ENCODE data around the gene UCP1. TPM values are rescaled to one million over a fixed set of nuclear protein-coding genes. Genes with fewer than 3 reads are reported as not detected.
"Not testable (repeated sequence)": the region's sequence is repeated elsewhere in the genome, so short reads cannot be mapped to it uniquely, and the experiment has no call there.

UCP1 gene
- total RNA-seq, 1 donor from 2014 or later: not detected

DNA sequence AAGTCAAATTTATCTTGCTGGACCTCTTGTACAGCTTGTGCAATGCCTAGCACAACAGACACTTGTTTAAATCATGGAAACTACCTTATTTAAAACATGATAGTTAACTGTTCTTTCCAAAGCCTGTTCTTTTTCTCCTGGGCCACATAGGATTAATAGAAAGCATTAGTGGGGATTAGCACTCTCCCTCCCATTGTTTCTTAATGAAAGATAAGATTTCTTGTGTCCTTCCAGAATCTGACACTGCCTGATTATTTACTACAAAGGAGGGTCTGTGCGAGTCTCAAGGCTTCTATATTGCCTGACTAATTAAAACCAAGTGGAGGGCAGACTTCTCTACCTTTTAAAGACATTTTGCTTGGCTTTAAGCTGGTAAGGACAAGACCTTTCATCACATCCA lies 53.3 kb downstream of the UCP1 start:
- Mint-ChIP-seq H3K4me3 (ENCODE audit: unreplicated experiment) (no peak overlapping the region), H3K27ac (ENCODE audit: unreplicated experiment) (no peak overlapping the region), H3K27me3 (ENCODE audit: low read depth) (peaks cover 33% of the 10 kb centered on the region), H3K4me1 (ENCODE audit: low read depth) (no peaks in the 10 kb centered on the region), H3K9me3 (ENCODE audit: low read depth) (peaks cover 4% of the 10 kb centered on the region), H3K36me3 (ENCODE audit: low read depth) (no peaks in the 10 kb centered on the region)
- DNase-seq (ENCODE audit: low spot score): no peak
- TF ChIP-seq, protein P1, sequence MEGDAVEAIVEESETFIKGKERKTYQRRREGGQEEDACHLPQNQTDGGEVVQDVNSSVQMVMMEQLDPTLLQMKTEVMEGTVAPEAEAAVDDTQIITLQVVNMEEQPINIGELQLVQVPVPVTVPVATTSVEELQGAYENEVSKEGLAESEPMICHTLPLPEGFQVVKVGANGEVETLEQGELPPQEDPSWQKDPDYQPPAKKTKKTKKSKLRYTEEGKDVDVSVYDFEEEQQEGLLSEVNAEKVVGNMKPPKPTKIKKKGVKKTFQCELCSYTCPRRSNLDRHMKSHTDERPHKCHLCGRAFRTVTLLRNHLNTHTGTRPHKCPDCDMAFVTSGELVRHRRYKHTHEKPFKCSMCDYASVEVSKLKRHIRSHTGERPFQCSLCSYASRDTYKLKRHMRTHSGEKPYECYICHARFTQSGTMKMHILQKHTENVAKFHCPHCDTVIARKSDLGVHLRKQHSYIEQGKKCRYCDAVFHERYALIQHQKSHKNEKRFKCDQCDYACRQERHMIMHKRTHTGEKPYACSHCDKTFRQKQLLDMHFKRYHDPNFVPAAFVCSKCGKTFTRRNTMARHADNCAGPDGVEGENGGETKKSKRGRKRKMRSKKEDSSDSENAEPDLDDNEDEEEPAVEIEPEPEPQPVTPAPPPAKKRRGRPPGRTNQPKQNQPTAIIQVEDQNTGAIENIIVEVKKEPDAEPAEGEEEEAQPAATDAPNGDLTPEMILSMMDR (IDR thresholded peaks at IDR 0.05): no peak

DNA sequence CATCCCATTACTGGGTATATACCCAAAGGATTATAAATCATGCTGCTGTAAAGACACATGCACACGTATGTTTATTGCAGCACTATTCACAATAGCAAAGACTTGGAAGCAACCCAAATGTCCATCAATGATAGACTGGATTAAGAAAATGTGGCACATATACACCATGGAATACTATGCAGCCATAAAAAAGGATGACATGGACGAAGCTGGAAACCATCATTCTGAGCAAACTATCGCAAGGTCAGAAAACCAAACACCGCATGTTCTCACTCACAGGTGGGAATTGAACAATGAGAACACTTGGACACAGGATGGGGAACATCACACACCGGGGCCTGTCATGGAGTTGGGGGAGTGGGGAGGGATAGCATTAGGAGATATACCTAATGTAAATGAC lies 55.0 kb downstream of the UCP1 start:
- not testable (repeated sequence) for DNase-seq (ENCODE audit: low spot score); H3K27ac Mint-ChIP-seq (ENCODE audit: unreplicated experiment); H3K4me3 Mint-ChIP-seq (ENCODE audit: unreplicated experiment); H3K36me3 Mint-ChIP-seq (ENCODE audit: low read depth); H3K9me3 Mint-ChIP-seq (ENCODE audit: low read depth); H3K4me1 Mint-ChIP-seq (ENCODE audit: low read depth)
- H3K27me3 Mint-ChIP-seq (ENCODE audit: low read depth): peaks cover 45% of the 10 kb centered on the region

Other genes with a start within 250 kb of the UCP1 start
- 55.0 to 63.8 TPM (median 56.0 TPM) in 3 replicates for gene SCOC, start 195.3 kb downstream of the UCP1 start, total RNA-seq
- gene CLGN, start 141.3 kb downstream of the UCP1 start, total RNA-seq: 0.41 to 0.89 TPM (median 0.60 TPM) in 3 replicates
- not detected in 3 replicates for gene MGAT4D, start 70.7 kb downstream of the UCP1 start, total RNA-seq
- 30.5 to 38.5 TPM (median 31.0 TPM) in 3 replicates for gene ELMOD2, start 44.8 kb downstream of the UCP1 start, total RNA-seq
- gene TBC1D9, start 187.4 kb upstream of the UCP1 start, total RNA-seq: 40.5 to 46.5 TPM (median 42.0 TPM) in 3 replicates